ENCODE data around the gene COL1A1.

Gene COL1A1

GRCh38 chr17:50201276-50201854 lies at the start of gene COL1A1:
TSS of gene COL1A1 (minus strand) at chr17:50201631. CDS start at chr17:50201513, 118 bp downstream.
- no peak for DNase-seq (ENCODE audit: low spot score)

- DNase-seq (ENCODE audit: low spot score), result no peak
Observed at GRCh38 chr17:50248255-50248654, 46.8 kb upstream of the COL1A1 start.

DNA sequence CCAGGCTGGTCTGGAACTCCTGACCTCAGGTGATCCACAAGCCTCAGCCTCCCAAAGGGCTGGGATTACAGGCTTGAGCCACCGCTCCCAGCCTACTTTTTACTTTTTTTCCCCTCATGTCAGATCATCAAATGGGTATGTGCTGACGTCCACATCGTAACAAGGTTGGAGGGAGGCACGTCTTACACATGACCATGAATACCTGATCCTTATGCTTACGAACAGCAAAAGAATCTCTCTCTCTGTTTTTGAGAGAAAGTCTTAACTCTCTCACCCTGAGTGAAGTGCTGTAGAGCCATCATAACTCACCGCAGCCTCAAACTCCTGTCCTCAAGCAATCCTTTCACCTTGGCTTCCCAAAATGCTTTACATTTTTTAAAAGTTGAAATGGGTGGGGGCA lies 43.3 kb upstream of the COL1A1 start:
- no peak for DNase-seq (ENCODE audit: low spot score)

DNA sequence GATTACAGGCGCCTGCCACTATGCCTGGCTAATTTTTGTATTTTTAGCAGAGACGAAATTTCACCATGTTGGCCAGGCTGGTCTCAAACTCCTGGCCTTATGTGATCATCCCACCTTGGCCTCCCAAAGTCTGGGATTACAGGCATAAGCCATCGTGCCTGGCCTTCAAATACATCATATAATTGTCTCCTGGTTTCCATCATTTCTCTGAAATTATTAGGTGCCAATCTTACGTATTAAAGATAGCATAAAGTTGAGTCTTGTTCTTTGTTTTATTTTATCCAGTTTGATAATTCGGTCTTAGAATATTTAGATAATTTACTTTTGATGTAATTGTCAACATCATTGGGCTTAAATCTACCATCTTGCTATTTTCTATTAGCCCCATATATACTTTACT lies 40.0 kb upstream of the COL1A1 start:
- no peak for DNase-seq (ENCODE audit: low spot score)

GRCh38 chr17:50240851-50241250 lies 39.4 kb upstream of the COL1A1 start:
- no peak for DNase-seq (ENCODE audit: low spot score)

GRCh38 chr17:50239937-50240336 lies 38.5 kb upstream of the COL1A1 start:
- DNase-seq (ENCODE audit: low spot score), result no peak

DNA sequence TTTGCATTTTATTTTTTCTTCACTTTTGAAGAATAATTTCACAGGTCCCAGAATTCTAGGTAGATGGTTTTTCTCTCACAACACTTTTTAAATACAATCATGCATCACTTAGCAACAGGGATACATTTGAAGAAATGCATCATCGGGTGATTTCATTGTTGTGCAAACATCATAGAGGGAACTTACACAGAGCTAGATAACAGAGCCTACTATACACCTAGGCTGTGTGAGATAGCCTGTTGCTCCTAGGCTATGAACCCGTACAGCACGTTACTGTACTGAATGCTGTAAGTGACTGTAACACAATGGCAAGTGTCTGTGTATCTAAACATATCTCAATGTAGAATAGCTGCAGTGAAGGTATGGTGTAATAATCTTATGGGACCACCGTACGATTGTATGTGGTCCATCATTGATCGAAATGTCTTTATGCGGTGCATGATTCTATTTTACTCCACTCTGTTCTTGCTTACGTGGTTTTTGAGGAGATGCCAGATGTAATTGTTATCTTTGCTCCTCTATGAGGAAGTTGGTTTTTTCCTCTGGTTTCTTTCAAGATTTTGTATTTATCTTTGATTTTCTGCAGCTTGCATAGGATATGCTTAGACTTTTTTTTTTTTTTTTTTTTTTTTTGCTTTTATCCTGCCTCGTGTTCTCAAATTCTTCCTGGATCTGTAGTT lies 37.3 kb upstream of the COL1A1 start:
- no peak for DNase-seq (ENCODE audit: low spot score)

GRCh38 chr17:50237901-50238300 lies 36.5 kb upstream of the COL1A1 start:
- no peak for DNase-seq (ENCODE audit: low spot score)

- DNase-seq (ENCODE audit: low spot score), result no peak
Observed at GRCh38 chr17:50234581-50234980, 33.1 kb upstream of the COL1A1 start.

- DNase-seq (ENCODE audit: low spot score), result no peak
Observed at GRCh38 chr17:50225701-50226240, 24.3 kb upstream of the COL1A1 start.

GRCh38 chr17:50222922-50223321 lies 21.5 kb upstream of the COL1A1 start:
- DNase-seq (ENCODE audit: low spot score), result no peak

- DNase-seq (ENCODE audit: low spot score), result no peak
Observed at GRCh38 chr17:50221864-50222545, 20.6 kb upstream of the COL1A1 start.

DNA sequence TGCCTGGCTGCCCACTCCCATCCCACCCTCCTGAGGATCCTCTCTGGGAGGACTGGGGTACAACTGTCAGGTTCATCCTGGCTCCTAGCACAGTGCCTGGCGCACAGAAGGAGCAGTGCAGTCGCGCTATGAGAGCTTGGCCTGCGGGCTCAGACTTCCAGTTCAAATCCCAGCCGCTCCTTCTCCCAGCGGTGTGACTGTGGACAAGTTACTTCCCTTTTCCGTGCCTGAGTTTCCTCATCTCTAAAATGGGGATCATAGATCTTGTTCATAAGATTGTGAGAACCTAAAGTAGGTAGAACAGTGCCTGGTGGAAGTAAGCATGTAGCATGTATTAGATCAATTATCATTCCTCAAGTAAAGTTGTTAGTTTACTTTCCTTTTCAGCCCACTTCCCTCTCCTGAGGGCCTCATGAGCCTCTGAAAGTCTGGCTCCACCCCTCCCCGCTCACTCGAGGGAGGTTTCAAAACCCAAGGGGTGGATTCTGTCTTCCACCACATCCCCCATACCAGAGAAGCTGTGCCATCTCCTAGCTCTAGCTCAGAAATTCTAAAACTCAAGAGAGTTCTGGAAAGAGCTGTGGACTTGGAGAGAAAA lies 19.9 kb upstream of the COL1A1 start:
- no peak for DNase-seq (ENCODE audit: low spot score)

DNA sequence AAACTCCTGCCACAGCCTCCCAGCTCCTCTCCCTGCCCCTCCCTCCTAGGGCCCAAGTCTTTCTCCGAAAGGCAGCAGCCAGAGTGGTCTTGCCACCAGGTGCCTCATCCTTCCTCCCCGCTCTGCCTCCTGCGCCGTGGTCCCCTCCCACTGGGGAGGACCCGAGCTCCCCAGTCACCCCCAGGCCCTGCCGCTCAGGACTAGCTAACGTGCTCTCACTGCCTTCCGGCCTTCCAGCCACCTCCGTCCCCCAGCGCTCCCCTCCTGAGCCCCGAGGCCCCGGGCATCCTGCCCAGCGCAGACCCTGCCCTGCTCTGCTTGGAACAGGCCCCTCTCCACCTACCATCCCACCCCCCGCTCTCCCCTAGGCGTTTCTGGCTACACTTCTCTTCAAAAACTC lies 19.4 kb upstream of the COL1A1 start:
- no peak for DNase-seq (ENCODE audit: low spot score)

- peak; percentile 80 for DNase-seq (ENCODE audit: low spot score)
Observed at GRCh38 chr17:50219939-50220465, 18.6 kb upstream of the COL1A1 start.

DNA sequence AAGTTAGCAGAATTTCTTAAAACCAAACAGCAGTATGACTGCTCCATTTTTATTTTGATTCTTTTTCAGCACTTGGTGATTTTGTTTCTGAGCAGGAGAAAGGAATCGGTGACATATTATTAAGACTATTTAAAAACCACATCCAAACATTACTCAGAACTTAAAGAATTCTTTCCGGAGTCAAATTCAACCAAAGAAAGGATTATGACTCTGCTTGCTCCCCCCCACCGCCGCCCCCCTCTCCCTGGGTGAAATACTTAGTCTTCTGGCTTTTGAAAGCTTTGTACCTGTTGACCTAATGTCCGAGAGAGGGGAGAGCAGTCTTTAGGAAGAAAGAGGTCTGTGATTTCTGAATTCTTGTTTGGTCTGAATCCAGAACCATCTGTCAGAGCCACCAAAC lies 17.9 kb upstream of the COL1A1 start:
- DNase-seq (ENCODE audit: low spot score), result no peak

GRCh38 chr17:50218771-50219315 lies 17.4 kb upstream of the COL1A1 start:
- DNase-seq (ENCODE audit: low spot score), result no peak

DNA sequence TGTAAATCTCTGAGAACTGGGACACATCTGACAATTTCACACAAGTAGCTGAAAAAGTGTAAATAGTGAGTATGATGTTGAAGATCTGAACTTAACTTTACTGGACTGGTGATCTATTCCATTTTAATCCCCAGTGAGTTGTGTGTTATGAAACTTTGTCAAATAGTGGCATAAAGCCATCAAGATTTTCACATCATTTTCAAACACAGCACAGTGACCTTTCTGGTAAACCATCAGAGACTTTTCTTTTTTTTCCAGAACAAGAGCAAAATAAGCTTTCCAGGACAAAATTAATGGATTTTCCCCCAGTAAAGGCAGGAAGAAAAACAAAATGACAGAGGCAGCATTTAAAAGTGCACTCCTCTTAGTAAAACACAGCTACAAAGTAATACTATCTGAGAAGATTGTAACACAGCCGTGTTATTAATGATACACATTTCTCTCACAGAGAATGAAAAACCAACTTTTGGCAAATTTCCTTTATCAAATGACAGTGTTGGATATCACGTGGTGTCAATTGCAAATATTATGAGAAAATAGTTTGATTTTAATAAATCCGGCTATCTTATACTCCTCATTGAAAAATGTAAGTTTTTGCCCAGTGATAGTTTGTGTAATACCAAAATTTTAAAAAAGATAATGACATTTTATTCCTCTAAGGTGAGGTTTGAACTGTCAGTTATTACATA lies 16.8 kb upstream of the COL1A1 start:
- no peak for DNase-seq (ENCODE audit: low spot score)

DNA sequence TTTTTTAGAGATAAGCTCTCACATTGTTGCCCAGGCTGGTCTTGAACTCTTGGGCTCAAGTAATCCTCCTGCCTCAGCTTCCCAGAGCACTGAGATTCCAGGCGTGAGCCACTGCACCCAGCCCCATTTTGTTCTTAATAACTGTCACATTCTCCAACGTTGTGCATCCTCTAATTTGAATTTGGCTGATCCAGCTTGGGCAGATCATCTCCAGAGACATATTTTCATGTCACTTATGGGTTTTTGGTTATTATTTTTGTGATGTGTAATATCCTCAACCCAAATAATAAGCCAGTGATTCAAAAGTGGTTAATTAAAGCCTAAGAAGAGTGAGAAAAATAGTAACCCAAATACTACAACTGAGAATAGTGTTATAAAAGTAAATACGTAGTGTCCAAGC lies 16.2 kb upstream of the COL1A1 start:
- no peak for DNase-seq (ENCODE audit: low spot score)

- peak; percentile 6 for DNase-seq (ENCODE audit: low spot score)
Observed at GRCh38 chr17:50214976-50215760, 13.7 kb upstream of the COL1A1 start.
